Eye (tissue), 1 donor: ENCODE measurements around the gene LAMA4.

Experiments
- DNase-seq: peaks from one replicate; pipeline ENCODE4 v3.0.0-alpha.2; 2015

Gene LAMA4

GRCh38 chr6:112234601-112235000 lies 19.8 kb downstream of the LAMA4 start:
- DNase-seq = no peak

GRCh38 chr6:112233847-112234246 lies 20.5 kb downstream of the LAMA4 start:
- no peak for DNase-seq

GRCh38 chr6:112232845-112233256 lies 21.5 kb downstream of the LAMA4 start:
- peak; percentile 79 for DNase-seq

GRCh38 chr6:112231594-112232060 lies 22.7 kb downstream of the LAMA4 start:
- DNase-seq = no peak

GRCh38 chr6:112231164-112231563 lies 23.2 kb downstream of the LAMA4 start:
- no peak for DNase-seq

- no peak for DNase-seq
These were observed 25.7 kb downstream of the LAMA4 start for GRCh38 chr6:112228480-112229332.

- DNase-seq = no peak
These were observed 26.4 kb downstream of the LAMA4 start for GRCh38 chr6:112227992-112228391.

GRCh38 chr6:112227411-112227810 lies 27.0 kb downstream of the LAMA4 start:
- no peak for DNase-seq

- DNase-seq = no peak
These were observed 28.7 kb downstream of the LAMA4 start for GRCh38 chr6:112225691-112226090.

GRCh38 chr6:112224088-112224487 lies 30.3 kb downstream of the LAMA4 start:
- DNase-seq = no peak

GRCh38 chr6:112223070-112223861 lies 31.1 kb downstream of the LAMA4 start:
- DNase-seq = no peak

- no peak for DNase-seq
These were observed 32.1 kb downstream of the LAMA4 start for GRCh38 chr6:112221981-112222852.

- no peak for DNase-seq
These were observed 32.8 kb downstream of the LAMA4 start for GRCh38 chr6:112221561-112221960.

GRCh38 chr6:112218563-112218962 lies 35.8 kb downstream of the LAMA4 start:
- no peak for DNase-seq

GRCh38 chr6:112216662-112217551 lies 37.5 kb downstream of the LAMA4 start:
- DNase-seq = no peak

- DNase-seq = no peak
These were observed 38.7 kb downstream of the LAMA4 start for GRCh38 chr6:112215488-112216284.

GRCh38 chr6:112214739-112215269 lies 39.6 kb downstream of the LAMA4 start:
- peak; percentile 19 for DNase-seq

GRCh38 chr6:112210852-112211251 lies 43.5 kb downstream of the LAMA4 start:
- DNase-seq = no peak

- no peak for DNase-seq
These were observed 45.2 kb downstream of the LAMA4 start for GRCh38 chr6:112209131-112209530.

GRCh38 chr6:112207776-112208175 lies 46.6 kb downstream of the LAMA4 start:
- no peak for DNase-seq

- DNase-seq = no peak
These were observed 47.2 kb downstream of the LAMA4 start for GRCh38 chr6:112207131-112207530.
